ENCODE measurements around the gene DLEU7. TPM values are rescaled to one million over a fixed set of nuclear protein-coding genes. Genes with fewer than 3 reads are reported as not detected.

Gene DLEU7
- total RNA-seq, 1 experiment from 2014 or later: 3.6 TPM

GRCh38 chr13:50779443-50780200 lies 63.9 kb downstream of the DLEU7 start (continued):
- TF ChIP-seq ZMAT4 (CRISPR knock-in tag; IDR thresholded peaks at IDR 0.05) (no peak), ZSCAN18 (CRISPR knock-in tag; IDR thresholded peaks at IDR 0.05) (no peak), USF1 (CRISPR knock-in tag; IDR thresholded peaks at IDR 0.05) (no peak), CREB1 (CRISPR knock-in tag; IDR thresholded peaks at IDR 0.05) (no peak), E2F4 (CRISPR knock-in tag; IDR thresholded peaks at IDR 0.05; ENCODE audit: borderline replicate concordance, low read depth) (no peak), ARID4B (CRISPR knock-in tag; IDR thresholded peaks at IDR 0.05; ENCODE audit: borderline replicate concordance) (no peak), ERG (CRISPR knock-in tag; IDR thresholded peaks at IDR 0.05) (no peak), SMAD4 (CRISPR knock-in tag; IDR thresholded peaks at IDR 0.05) (no peak)

Other genes with a start within 250 kb of the DLEU7 start
- 27.3 to 33.3 TPM (median 30.3 TPM) in 3 replicates for gene RNASEH2B, start 66.1 kb upstream of the DLEU7 start, total RNA-seq (2021)